Inflammatory macrophage (primary cell): Measurements from ENCODE around the gene TBC1D14.
"Not testable (repeated sequence)": the region's sequence is repeated elsewhere in the genome, so short reads cannot be mapped to it uniquely, and the experiment has no call there.

Source experiments
- DNase-seq, 2 donors: peaks; one replicate each; pipeline ENCODE4 v3.0.0-alpha.2; 2020 to 2022
- total RNA-seq, 18 experiments: gene quantifications; one replicate each; lab custom pipeline; 2026; ENCODE audit warnings: mixed read lengths in 6 of 18, inconsistent platforms in 2 of 18; lab: John Stamatoyannopoulos, UW

The TBC1D14 gene
- 11.5 to 167 (median 117) reads per million in 18 experiments for total RNA-seq

GRCh38 chr4:6909113-6909969 lies at the start of gene TBC1D14:
TBC1D14 (plus strand) TSS chr4:6909826; CDS start chr4:6923390, 13,564 bp downstream.
- DNase-seq, result peak; percentile 77 to 86

- no peak for DNase-seq
These were observed 41.2 kb upstream of the TBC1D14 start for GRCh38 chr4:6868386-6868785.

GRCh38 chr4:6869944-6870343 lies 39.7 kb upstream of the TBC1D14 start:
- DNase-seq, result no peak

GRCh38 chr4:6873291-6873690 lies 36.3 kb upstream of the TBC1D14 start:
- no peak for DNase-seq

GRCh38 chr4:6873792-6874461 lies 35.7 kb upstream of the TBC1D14 start:
- DNase-seq, result peak; percentile 61 to 70

GRCh38 chr4:6874981-6875380 lies 34.6 kb upstream of the TBC1D14 start:
- DNase-seq, result no peak

- peak; percentile 92 to 94 for DNase-seq
These were observed 34.2 kb upstream of the TBC1D14 start for GRCh38 chr4:6875431-6875831.

GRCh38 chr4:6876440-6876839 lies 33.2 kb upstream of the TBC1D14 start:
- DNase-seq, result no peak

GRCh38 chr4:6877067-6877466 lies 32.6 kb upstream of the TBC1D14 start:
- no peak for DNase-seq

- no peak for DNase-seq
These were observed 31.1 kb upstream of the TBC1D14 start for GRCh38 chr4:6878451-6879059.

- no peak for DNase-seq
These were observed 28.9 kb upstream of the TBC1D14 start for GRCh38 chr4:6880691-6881090.

GRCh38 chr4:6881908-6882307 lies 27.7 kb upstream of the TBC1D14 start:
- no peak for DNase-seq

- no peak for DNase-seq
These were observed 25.2 kb upstream of the TBC1D14 start for GRCh38 chr4:6884341-6884870.

- peak; percentile 84 to 92 for DNase-seq
These were observed 23.6 kb upstream of the TBC1D14 start for GRCh38 chr4:6885953-6886557.

- DNase-seq, result no peak
These were observed 22.7 kb upstream of the TBC1D14 start for GRCh38 chr4:6886886-6887285.

GRCh38 chr4:6887591-6888371 lies 21.8 kb upstream of the TBC1D14 start:
- peak; percentile 67 to 80 for DNase-seq

GRCh38 chr4:6888506-6889071 lies 21.0 kb upstream of the TBC1D14 start:
- DNase-seq, result no peak

- no peak for DNase-seq
These were observed 20.4 kb upstream of the TBC1D14 start for GRCh38 chr4:6889101-6889735.

GRCh38 chr4:6889736-6890324 lies 19.8 kb upstream of the TBC1D14 start:
- no peak for DNase-seq

GRCh38 chr4:6890358-6890757 lies 19.3 kb upstream of the TBC1D14 start:
- no peak for DNase-seq

- not testable (repeated sequence) for DNase-seq
These were observed 18.7 kb upstream of the TBC1D14 start for GRCh38 chr4:6890971-6891370.
